ENCODE measurements around the gene GRIK5.
A peak's percentile ranks its signal among the peaks of the same experiment; 100 is the strongest.

GRIK5 gene

DNA sequence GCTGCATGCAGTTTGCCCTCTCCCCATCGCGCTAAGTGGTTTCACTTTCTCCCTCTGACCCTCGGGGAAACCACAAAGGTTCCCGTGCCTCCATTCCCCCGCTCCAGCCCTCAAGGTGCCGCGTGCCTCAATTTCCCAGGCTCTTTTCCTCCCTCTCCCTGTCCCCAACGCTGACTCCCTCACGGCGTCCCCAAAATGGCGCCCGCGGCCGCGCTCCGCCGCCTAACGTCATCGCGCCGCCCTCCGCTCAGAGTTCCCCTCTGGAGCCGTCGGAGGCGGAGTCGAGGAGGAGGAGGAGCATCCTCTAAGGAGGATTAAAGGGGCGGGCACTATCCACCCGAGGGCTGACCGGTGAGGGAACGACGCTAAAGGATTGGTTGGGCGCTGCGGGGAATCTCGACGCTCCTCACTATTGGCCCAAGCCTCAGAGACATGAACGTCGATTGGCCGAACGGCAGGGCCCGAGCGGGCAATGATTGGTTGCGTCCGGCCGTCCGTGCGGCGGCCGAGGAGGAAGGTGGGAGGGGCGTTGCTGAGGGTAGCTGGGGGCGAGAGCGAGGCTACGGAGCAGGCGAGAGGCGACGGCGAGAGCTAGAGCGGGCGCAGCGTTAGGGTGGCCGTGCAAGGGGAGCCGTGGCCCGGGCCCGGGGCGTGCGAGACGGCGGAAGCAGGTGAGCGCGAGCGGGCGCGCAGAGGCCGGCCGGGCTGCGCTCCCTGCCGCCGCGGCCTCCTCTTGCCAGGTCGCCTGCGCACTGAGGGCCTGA is 5.8 kb upstream of the GRIK5 start, which contains the start of gene ZNF574:
ZNF574 (plus strand) TSS at position 551 of the 764 bp plus-strand sequence. CDS start 2,441 bp downstream, outside the sequence.
- DNase-seq, result peak; percentile 99

DNA sequence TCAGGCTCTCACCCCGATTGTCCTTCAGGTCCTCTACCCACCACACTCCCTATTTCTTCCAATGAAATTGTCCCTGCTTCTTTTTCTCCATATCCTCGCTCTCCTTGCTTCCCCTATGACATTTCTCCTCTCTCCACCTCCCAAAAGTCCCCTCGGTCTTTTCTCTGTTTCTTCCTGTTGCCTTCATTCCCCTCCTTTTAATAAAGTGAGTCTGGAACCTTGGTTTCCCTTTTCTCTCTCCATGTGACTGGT is 5.3 kb upstream of the GRIK5 start:
- DNase-seq, result no peak

DNA sequence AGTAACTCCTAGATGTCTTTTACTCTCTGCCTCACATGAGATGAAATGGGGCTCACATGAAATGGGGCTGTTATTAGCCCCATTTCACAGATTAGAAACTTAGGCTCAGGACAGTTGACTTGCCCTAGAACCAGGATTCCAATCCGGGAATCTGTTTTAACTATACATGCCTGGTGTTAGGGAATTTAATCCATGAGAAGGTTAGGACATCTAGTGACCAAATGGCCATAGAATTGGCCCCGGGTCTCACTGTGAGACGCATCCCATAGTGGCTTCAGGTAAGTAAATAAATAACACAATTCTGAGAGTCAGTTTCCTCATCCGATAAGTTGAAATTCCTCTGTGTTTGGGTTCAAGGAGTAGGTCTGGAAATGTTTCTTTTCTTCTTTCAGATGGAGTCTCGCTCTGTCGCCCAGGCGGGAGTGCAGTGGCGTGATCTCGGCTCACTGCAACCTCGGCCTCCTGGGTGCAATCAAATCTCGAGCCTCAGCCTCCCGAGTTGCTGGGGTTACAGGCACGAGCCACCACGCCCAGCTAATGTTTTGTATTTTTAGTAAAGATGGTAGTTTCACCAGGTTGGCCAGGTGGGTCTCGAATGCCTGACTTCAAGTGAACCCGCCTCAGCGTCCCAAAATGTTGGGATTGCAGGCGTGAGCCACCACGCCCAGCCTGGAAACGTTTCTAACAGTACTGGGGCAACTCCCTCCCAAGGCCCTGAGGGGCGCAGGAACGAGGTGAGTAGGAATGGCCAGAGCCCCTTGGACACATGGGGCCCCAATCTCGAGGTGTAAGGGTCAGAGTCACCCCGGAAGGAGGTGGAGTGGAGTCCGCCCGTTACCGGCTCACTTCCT is 4.7 kb upstream of the GRIK5 start:
- peak; percentile 26 for DNase-seq

DNA sequence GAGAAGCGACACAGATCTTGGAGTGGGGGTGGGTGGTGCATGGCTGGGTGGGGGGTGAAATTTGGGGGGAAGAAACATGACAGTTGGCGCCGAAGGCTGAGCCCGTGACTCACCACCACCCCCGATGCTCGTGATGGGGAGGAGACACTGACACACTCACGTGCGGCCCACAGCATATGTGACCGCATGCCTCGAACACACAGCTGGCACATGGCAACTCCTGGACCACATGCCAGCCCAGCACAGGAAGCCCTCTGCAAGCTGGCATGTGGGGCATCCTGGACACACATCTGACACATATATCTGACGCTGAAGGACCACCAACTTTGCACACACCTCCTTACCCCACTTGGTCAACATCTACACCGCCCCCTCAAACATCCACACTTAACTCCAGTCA is 1.2 kb upstream of the GRIK5 start:
- DNase-seq, result no peak

DNA sequence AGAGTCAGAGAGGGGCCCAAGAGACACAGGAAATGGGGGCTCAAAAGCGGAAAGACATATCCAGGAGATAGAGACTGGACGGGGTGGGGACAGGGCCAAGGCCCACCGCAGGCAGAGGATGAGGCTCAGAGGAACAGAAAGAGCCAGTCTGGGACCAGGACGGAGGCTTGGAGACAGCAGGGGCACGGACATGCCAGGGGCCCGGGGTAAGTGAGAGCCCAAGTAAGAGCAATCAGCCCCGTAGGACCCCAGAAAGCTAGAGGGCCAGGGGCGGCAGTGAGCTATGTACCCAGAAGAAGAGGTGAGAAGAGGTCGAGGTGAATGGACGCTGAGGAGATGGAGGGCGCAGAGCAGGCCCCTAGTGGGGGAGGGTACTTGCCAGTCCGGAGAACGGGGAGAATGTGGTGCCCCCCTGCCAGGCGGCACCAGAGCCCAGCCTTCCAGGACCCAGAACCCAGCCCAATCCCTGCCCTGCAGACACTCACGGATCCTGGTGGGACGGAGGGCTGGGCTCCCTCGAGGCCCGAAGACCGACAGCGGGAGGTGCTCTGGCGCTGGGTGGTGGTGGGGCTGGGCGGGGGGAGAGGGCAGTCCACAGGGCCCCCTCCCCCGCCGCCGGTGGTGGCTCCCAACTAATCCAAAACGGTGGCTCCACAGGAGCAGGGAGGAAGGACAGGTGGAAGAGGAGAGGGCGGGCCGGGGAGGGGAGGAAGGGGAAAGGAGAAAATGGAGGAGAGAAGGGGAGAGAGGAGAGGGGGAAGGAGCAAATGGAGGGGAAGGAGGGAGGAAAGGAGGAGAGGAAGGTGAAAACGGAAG is 1.0 kb downstream of the GRIK5 start:
- no peak for DNase-seq

- DNase-seq, result no peak
These were observed 1.6 kb downstream of the GRIK5 start for GRCh38 chr19:42068361-42068755.

DNA sequence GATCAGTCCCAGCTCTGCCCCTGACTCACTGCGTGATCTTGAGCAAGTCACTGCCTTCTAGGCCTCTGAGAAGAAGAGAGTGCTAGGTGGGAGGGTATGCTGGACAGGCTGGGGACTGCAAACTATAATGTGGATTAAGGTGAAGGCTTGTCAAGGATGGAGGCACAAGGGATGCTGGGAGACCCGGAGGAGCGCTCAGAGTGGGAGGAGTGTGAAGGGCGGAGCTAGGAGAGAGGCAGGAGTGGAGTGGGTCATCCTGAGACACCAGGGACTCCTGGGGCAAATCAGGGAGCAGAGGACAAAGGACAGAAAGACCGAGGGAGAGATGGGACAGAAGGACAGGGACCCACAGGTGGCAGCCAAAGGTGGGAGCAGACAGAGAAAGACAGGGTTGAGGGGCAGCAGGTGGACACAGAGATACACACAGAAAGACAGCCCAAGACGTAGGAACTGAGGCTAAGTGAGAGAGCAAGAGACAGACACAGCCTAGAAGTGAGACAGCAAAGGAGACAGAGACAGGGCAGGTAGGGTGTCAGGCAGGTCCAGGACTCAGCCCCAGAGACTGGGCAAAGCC is 2.6 kb downstream of the GRIK5 start:
- DNase-seq, result no peak

DNA sequence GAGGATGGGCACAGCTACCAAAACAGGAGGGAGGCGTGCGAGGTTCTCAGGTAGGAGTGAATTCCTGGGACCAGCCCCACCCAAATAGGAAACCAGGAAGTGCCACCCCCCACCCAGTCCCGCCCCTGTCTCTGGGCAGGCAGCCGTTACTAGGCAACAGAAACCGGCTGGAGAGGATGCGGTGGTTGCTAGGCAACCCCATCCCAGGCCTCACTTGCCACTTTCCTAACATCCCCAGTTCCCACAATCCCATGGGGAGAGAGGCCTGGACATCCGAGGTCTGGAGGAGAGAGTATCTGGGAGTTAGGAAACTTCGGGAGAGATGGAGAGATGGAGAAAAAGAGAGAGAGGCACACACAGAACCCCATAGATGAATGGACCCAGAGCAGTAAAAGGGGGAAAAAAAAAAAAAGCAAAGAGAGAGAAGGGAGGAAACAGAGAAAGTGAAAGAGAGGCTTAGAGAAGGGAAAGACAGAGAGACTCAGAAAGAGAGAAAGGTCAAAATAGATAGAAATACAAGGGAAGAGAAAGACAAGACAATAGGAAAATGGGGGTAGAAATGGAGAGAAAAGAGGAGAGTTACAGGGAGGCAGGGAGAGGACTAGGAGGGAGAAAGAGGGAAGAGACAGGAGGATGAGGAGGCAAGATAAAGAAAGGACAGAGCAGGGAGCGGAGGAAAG is 3.8 kb downstream of the GRIK5 start:
- no peak for DNase-seq

- DNase-seq, result no peak
These were observed 4.5 kb downstream of the GRIK5 start for GRCh38 chr19:42065511-42065910.

DNA sequence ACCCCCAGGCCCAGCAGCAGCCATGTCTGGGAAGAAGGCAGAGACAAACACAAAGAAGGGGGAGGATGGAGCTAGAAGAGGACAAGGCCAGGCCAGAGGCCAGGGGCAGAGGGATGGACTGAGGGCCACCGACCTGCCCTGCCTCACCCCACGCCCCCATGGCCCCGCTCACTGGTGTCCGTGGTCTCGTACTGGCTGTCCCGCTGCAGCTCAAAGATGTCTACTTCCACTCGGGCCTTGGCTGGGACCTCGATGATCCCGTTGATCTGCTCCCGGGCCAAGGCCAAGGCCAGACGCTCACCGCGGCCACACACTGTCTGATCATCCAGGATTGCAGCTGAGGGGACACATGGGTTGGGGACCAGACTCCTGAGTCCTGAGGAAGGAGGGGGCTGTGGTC is 5.0 kb downstream of the GRIK5 start:
- DNase-seq, result no peak

DNA sequence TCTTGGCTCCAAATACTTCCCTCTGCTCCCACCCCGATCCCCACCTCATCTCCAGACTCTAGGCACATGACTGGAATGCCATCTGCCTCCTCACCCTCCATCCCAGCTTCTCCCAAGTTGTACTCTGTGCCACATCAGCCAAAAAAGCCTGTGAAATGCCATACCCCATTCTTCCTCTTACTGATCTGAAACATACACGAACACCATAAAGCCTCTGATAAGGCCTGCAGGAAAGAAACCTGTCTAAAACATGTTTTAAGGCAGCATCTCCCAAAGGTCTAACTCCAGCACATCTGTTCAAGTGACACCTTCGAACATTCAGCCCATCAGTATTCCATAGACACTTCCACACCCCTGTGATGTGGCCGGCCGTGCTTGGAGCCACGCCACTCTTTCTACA is 5.6 kb downstream of the GRIK5 start:
- no peak for DNase-seq

GRCh38 chr19:42062381-42062780 is 7.6 kb downstream of the GRIK5 start:
- no peak for DNase-seq

- DNase-seq, result no peak
These were observed 9.9 kb downstream of the GRIK5 start for GRCh38 chr19:42060117-42060516.

DNA sequence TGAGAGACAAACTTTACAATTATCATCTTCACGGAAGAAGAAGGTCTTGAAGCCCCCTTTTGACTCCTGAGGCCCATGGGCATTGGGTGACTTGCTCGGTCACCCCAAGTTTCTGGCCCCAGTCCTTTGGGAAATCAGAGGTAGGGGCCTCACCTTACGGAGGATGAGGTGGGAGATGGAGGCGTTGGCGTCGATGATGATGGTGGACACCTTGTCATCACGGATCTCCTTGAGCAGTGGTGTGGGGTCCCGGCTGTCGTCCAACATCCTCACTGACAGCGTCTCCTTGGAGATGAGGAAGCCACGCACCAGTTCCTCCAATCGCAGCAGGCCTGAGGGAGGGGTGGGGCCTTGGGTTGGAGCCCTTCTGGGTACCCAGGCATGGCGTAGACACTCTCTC is 10.8 kb downstream of the GRIK5 start:
- no peak for DNase-seq

DNA sequence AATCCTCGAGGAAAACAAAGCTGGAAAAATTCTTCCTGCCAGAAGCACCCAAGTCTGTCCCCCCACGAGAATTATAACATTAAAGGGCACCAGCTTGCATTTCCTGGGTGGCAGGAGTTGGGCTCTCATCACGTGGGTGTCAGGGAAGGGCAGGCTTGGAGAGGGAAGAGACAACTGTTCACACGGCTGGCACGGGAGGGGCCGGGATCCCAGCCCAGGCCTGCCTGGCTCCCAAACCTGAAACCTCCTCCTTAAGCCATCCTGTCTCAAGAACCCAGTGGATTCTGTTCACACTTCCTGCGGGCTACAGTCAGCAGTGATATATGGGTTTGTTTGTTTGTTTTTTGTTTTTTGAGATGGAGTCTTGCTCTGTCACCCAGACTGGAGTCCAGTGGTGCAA is 12.2 kb downstream of the GRIK5 start:
- no peak for DNase-seq

DNA sequence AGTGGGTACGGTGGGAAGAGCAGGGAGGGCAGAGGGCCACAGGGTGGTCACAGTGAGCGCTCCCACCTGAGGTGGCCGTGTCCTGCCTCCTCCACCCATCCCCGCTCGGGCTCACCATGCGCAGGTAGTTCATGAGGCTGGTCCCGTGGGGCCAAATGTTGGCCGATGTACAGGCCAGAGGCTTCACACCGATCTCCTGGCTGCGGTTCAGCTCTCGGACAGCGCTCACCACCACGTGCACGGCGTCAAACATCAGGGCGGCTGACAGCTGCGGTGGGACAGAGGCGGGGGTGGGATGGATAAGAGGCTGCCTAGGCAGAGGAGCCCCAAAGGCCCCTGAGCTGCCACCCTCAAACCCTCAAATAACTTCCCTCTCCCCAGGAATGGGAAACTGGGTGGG is 15.8 kb downstream of the GRIK5 start:
- DNase-seq, result no peak

- DNase-seq, result no peak
These were observed 16.7 kb downstream of the GRIK5 start for GRCh38 chr19:42053037-42053935.

GRCh38 chr19:42052241-42052863 is 17.7 kb downstream of the GRIK5 start:
- DNase-seq, result no peak

DNA sequence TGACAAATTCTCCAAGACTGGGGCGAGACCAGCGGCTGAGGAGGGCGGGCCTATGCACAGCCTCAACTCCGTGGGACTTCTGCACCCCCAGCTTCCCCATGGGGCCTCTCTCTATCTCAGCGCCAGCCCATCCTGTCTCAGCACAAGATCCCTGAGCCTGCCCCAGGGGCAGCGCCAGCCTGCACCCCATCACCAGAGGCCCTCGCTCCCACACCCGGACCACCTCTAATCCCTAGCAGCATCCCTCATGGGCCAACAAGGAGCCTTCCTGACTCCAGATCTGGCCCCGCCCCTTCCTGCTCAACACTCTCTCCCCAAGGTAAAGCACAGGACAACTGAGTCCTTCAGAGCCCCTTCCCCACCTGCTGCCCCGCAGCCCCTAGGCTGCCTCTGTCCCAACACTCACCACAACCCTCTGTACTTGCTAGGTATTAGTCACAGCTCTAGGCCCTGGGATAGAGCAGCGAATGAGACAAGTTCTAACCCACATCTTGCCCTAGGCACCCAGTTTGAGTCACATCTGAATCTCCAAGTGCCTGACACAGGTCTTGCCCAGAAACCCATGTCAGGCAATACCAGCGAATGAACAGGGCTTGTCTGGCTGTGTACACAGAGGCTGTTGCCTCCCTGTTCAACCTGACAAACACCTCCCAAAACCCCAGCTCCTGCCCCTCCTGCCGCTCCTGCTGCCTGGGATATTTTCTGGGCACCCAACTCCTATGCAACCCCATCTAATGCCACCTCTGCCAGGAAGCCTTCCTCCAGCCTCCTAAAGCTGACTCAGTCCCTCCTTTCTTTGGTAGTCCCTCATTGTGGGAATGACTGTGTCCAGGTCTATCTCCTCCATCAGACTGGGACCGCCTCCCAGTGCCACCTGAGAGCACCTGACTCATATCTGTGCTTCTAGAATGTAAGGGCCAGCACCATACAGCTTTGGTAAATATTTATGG is 18.6 kb downstream of the GRIK5 start:
- no peak for DNase-seq

GRCh38 chr19:42048992-42049391 is 21.0 kb downstream of the GRIK5 start:
- no peak for DNase-seq
